Large intestine (tissue), 3 donors: ENCODE results near the gene NUP43. TPM values are rescaled to one million over a fixed set of nuclear protein-coding genes. Genes with fewer than 3 reads are reported as not detected.
A peak's percentile ranks its signal among the peaks of the same experiment; 100 is the strongest.

Experiments used
- DNase-seq, 2 donors: peaks; one replicate each; pipeline versions ENCODE4 v3.0.0 to v3.0.0-alpha.2; 2013
- H3K27ac ChIP-seq: one replicate; pipeline ENCODE4 v1.5.1; 2013; ENCODE audit warnings: low read length
- H3K27me3 ChIP-seq: 2 replicates; pipeline ENCODE4 v1.6.1; 2013; ENCODE audit warnings: low read length; ENCODE audit not compliant: control insufficient read depth, insufficient read depth
- H3K36me3 ChIP-seq: 2 replicates; pipeline ENCODE4 v1.6.1; 2013; ENCODE audit warnings: low read length; ENCODE audit not compliant: control insufficient read depth, insufficient read depth
- H3K4me1 ChIP-seq: one replicate; pipeline ENCODE4 v1.6.1; 2013; ENCODE audit warnings: low read length; ENCODE audit not compliant: control insufficient read depth, insufficient read depth
- H3K4me3 ChIP-seq: one replicate; pipeline ENCODE4 v1.5.1; 2013; ENCODE audit warnings: low read length
- H3K9me3 ChIP-seq: one replicate; pipeline ENCODE4 v1.6.1; 2013; ENCODE audit warnings: mild to moderate bottlenecking, low read depth, low read length, moderate library complexity; ENCODE audit not compliant: control insufficient read depth
- WGBS: methylation state at CpG from one replicate; pipeline ENCODE4 v1.1.5; 2013; ENCODE audit warnings: low lambda C conversion rate; ENCODE audit not compliant: insufficient coverage; 5-methylcytosine and 5-hydroxymethylcytosine counted together
- polyA plus RNA-seq: library from polyadenylated mRNA; unstranded; fragments of 120-200 nt; gene quantifications from one replicate; pipeline ENCODE4 v1.2.1, GENCODE V29; 2013

NUP43 gene
- polyA plus RNA-seq, 1 donor = 27.2 TPM

DNA sequence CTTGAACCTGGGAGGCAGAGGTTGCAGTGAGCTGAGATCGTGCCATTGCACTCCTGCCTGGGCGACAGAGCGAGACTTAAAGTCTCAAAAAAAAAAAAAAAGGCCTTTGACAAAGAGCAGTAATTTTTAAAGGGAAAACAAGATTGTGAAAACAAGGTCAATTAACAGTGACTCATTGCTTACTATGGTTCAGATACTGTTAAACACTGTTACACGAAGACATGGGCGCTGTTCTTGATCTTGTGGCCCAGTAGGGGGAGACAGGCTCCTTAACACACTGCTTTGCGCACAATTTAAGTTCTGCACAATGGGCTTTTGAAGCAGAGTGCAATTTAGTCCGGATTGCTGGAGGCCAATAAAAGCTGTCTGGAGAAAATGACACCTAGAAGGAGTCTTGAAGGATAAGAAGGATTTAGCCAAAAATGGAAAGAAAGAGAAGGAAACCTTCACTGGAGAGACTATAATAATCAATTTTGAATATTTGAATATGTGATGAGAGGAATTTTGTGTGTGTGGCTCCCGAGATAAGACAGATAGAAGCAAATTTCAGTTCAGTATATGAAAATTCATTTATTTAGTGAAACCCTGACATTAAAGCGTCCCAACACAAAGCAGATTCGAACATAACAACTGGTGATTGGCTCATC is 22.4 kb downstream of the NUP43 start:
- Histone ChIP-seq H3K36me3 (peaks cover 5% of the 10 kb centered on the region), H3K4me1 (peaks cover 5% of the 10 kb centered on the region), H3K27ac (no peak overlapping the region), H3K4me3 (no peak overlapping the region), H3K9me3 (no peaks in the 10 kb centered on the region), H3K27me3 (no peaks in the 10 kb centered on the region)
- 58% methylated on average over 6 of the region's 10 CpGs for WGBS
- peak; percentile 73 to 81 for DNase-seq

DNA sequence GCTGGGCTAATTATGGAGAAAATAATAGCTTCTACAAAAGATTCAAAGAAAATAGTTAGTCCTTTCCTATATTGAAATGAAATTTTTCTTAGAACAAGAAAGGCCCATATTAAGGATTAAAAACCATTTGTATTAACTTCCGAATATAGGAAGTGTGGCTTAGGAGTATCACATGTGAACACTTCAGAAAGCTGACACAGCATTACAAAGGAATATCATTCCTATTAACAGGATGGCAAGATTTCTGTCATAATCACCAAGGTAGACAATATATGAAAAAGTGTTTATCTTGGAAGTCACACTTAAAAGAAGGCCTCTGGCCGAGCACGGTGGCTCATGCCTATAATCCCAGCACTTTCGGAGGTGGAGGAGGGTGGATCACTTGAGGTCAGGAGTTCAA is 23.1 kb downstream of the NUP43 start:
- H3K4me1 ChIP-seq = no peaks in the 10 kb centered on the region
- DNase-seq = no peak
- no CpG with 5 or more reads among the region's 4 CpGs for WGBS
- H3K36me3 ChIP-seq = peaks cover 3% of the 10 kb centered on the region
- H3K27ac ChIP-seq = no peak overlapping the region
- H3K27me3 ChIP-seq = no peaks in the 10 kb centered on the region
- H3K4me3 ChIP-seq = no peak overlapping the region
- H3K9me3 ChIP-seq = no peaks in the 10 kb centered on the region

DNA sequence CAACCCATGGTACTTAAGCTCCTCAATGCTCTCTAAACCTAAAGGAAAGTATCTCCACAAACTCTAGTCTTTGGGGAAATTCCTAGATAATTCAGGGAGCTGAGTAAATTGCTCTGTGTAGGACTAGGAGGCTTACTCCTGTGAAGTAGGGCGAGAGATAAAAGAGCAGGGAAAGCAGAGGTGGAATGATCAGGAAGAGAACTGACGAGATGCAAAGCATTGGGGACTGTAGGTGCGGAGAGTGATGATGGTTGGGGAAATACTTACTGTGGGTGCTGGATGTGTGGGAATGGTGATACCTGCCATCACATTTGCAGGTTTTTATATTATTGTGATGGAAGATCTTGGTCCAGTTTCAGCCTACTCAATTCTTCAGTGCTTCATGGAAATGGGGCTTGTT is 26.8 kb downstream of the NUP43 start:
- DNase-seq = no peak
- Histone ChIP-seq H3K27me3 (no peaks in the 10 kb centered on the region), H3K4me1 (no peaks in the 10 kb centered on the region), H3K36me3 (no peaks in the 10 kb centered on the region), H3K9me3 (peaks cover 4% of the 10 kb centered on the region), H3K4me3 (no peak overlapping the region), H3K27ac (no peak overlapping the region)
- 100% methylated on average over 3 of the region's 3 CpGs for WGBS

DNA sequence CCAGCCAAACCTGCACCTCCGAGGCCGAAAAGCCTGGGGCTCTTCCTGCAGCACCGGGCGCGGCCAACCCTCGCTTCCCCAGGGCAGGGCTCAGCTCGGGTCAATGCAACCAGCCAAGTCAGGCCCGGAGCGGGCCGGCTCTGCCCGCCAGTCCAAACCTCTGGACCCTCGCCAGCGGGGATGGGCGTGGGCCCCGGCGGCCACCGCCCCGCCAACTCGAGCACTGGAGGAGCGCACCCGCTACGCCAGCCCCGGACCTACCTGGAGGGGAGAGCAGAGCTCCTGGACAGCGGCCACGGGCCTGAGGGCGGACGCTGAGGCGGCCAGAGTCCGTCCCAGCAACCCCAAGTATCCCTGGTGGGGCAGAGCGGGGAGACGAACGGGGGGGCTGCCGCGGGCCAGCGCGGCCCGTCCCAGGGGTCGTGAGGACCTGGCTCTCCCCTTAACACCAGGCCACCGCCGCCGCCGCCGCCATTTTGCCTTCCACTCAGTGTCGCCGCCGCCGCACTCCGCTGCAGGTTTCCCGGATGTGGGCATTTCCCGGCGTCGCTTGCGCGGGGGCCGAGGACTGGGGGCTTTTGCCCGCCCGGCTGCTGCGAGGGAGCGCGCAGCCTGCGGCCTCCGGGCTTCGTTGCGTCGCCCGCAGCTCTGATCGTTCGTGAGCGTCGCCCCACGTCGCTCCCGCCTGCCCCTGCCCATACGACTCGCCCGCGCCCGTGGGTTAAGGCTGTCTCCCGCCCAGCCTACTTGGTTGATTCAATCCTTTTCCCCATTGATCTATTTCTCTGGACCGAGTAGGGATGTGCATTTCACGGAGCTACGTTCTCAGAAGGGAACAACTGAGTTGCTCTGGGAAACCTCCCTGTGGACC is 28.5 kb downstream of the NUP43 start, which contains the start of gene LATS1:
Gene LATS1 (minus strand): TSS at position 514 of the 871 bp plus-strand sequence. CDS start 15,975 bp downstream, outside the sequence.
- no peaks in the 10 kb centered on the region for H3K4me1 ChIP-seq
- peak within 1 kb of the TSS; percentile 99 for H3K27ac ChIP-seq
- no peaks in the 10 kb centered on the region for H3K36me3 ChIP-seq
- H3K9me3 ChIP-seq = peaks cover 4% of the 10 kb centered on the region
- peak within 1 kb of the TSS; percentile 94 for H3K4me3 ChIP-seq
- DNase-seq = peak; percentile 75 to 91
- H3K27me3 ChIP-seq = no peaks in the 10 kb centered on the region
- no CpG with 5 or more reads among the region's 82 CpGs for WGBS

DNA sequence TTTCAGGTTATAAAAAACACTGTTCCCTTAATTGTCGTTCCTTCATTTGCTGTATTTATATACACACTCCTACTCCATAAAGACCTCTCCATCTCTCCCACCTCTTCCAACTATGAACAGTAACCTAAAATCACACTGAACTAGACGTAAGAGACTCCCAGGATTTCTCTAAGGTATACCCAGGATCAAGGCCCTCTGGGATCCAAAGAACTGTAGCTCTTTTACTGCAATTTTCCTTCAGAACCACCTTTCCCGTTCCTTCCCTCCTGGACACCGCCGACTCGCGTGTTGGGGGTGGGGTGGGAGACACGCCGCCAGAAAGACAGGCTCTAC is 29.1 kb downstream of the NUP43 start:
- Histone ChIP-seq H3K36me3 (peaks cover 3% of the 10 kb centered on the region), H3K9me3 (peaks cover 4% of the 10 kb centered on the region), H3K27me3 (no peaks in the 10 kb centered on the region), H3K4me3 (peak overlapping the region; percentile 94), H3K4me1 (no peaks in the 10 kb centered on the region), H3K27ac (peak overlapping the region; percentile 99)
- no peak for DNase-seq
- WGBS = no CpG with 5 or more reads among the region's 9 CpGs

DNA sequence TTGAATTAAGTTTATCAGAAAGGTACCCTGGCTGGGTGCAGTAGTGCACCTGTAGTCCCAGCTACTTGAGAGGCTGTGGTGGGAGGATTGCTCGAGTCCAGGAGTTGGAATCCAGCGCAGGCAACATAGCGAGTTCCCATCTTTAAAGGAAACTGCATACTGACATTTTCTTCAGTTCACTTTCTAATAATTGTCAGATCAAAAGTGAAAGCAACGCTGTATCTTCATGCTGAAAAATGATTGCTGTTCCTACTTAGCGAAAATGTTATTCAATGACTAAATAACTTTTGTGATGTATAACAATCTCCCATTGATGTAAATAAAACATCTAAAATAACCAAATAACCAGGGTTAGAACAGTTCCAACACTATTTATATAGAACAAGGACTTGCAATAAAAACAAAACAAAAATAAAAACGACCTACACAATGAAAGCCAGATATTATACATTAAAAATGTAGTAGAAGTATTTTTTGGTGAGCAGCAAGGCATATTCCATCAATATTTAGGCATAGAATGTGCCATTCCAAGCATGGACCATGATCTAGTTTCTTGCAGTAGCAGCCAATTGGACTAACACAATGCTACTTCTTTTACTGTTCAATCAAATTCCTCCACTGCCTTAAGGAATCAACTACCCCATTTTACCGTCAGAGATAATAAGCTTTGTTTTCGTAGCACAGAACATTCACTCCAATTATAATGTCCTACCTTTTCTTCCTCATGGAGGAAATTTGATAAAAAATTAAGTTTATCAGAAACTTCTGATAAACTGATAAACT is 30.0 kb downstream of the NUP43 start:
- H3K4me3 ChIP-seq = peak overlapping the region; percentile 94
- 36% methylated on average over 3 of the region's 8 CpGs for WGBS

DNA sequence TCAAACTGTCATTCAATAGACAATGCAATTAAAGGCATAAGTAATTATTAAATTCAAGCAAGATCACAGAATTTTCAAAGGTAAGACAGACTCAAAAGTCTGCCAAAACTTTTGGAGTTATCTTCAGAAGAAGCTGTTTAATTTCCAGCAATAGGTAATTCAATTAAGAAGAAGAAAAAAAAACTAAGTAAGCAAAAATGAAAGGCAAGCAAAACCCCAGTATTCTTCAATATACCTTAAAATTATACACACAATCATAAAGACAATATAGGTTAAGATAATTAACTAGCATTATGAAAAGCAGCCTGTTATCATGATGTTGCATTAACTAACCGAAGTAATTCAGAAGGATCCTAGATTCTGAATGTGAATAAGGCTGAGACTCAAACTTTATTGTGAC is 31.9 kb downstream of the NUP43 start:
- no peak for DNase-seq
- Histone ChIP-seq H3K4me1 (peaks cover 1% of the 10 kb centered on the region), H3K9me3 (peaks cover 4% of the 10 kb centered on the region), H3K4me3 (no peak overlapping the region), H3K27me3 (no peaks in the 10 kb centered on the region), H3K36me3 (peaks cover 3% of the 10 kb centered on the region), H3K27ac (no peak overlapping the region)
- 100% methylated on average over 1 of the region's 1 CpG for WGBS

More for the DNA sequence above, 30.0 kb downstream of the NUP43 start:
- Histone ChIP-seq H3K4me1 (no peaks in the 10 kb centered on the region), H3K27me3 (no peaks in the 10 kb centered on the region), H3K27ac (peak overlapping the region; percentile 99), H3K9me3 (peaks cover 4% of the 10 kb centered on the region), H3K36me3 (peaks cover 3% of the 10 kb centered on the region)
- DNase-seq = no peak

DNA sequence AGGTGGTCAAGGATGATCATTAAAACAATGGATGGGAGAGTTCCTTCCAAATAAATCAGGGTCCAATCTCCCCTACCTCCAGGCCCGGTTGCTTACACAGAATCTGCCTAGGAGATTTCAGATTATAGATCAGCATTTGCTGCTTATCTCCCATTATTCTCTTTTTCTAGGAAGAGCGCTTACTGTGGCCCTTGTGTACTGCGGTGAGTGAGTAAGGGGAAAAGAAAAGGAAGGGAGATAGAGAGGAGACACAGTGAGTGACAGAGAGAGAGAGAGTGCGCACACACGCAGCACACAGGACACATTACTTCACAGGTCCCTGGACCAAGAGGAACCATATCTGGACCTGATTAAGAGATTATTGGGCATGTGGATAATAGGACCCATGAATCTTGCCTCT is 34.6 kb downstream of the NUP43 start:
- no peaks in the 10 kb centered on the region for H3K27me3 ChIP-seq
- peaks cover 8% of the 10 kb centered on the region for H3K4me1 ChIP-seq
- no peak for DNase-seq
- WGBS = 100% methylated on average over 3 of the region's 5 CpGs
- H3K4me3 ChIP-seq = no peak overlapping the region
- no peak overlapping the region for H3K27ac ChIP-seq
- peaks cover 3% of the 10 kb centered on the region for H3K36me3 ChIP-seq
- H3K9me3 ChIP-seq = no peaks in the 10 kb centered on the region

DNA sequence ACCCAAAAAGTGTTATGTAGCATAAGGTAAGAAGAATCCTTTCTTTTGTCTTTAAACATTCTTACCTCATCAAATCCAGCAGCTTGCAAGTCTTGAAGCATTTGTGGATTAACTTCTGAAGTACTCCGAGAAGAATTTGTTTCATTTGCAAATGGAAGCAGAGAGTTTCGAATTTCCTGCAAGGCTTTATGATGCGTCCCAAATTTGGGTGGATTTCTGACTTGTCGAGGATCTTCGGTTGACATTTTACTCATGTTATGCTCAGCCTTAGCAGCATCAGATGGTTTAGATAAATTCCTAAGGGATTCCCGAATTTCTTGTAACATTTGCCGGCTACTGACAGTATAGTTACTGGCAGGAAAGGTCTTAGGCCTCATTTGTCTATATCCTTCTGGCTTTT is 44.6 kb downstream of the NUP43 start:
- no peaks in the 10 kb centered on the region for H3K9me3 ChIP-seq
- no peaks in the 10 kb centered on the region for H3K4me1 ChIP-seq
- H3K36me3 ChIP-seq = peaks cover 12% of the 10 kb centered on the region
- DNase-seq = no peak
- no peak overlapping the region for H3K27ac ChIP-seq
- H3K4me3 ChIP-seq = no peak overlapping the region
- no peaks in the 10 kb centered on the region for H3K27me3 ChIP-seq
- 92% methylated on average over 2 of the region's 7 CpGs for WGBS

DNA sequence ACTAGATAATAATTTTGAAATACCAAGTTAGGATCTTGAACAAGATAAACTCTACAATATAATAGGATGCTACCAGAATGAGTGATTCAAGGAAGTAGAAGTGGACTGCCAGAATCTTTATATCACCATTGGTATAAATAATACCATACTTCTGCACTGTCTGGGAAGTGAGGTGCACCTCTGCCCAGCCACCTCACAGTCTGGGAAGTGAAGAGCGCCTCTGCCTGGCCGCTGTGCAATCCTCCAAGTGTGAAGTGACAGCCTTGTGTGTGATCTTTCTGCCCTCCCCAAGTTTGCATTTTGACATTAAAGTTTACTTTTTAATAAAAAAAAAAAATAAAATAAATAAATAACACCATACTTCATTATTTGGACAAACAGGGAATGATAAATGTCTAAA is 47.2 kb downstream of the NUP43 start:
- no peaks in the 10 kb centered on the region for H3K4me1 ChIP-seq

More for the DNA sequence above, 47.2 kb downstream of the NUP43 start:
- Histone ChIP-seq H3K4me3 (no peak overlapping the region), H3K36me3 (peaks cover 17% of the 10 kb centered on the region), H3K27ac (no peak overlapping the region), H3K27me3 (no peaks in the 10 kb centered on the region), H3K9me3 (no peaks in the 10 kb centered on the region)
- no peak for DNase-seq
- WGBS = no CpG with 5 or more reads among the region's 2 CpGs
